GM12891 (cell line): ENCODE data around the gene HS3ST4.
"Not testable (repeated sequence)": the region's sequence is repeated elsewhere in the genome, so short reads cannot be mapped to it uniquely, and the experiment has no call there.

Experiments used
- DNase-seq: peaks from one replicate; pipeline ENCODE4 v3.0.0; 2011; ENCODE audit warnings: low spot score; ENCODE audit not compliant: insufficient read length
- FAIRE-seq: peaks from 2 replicates; lab custom pipeline; 2011; peaks lifted over from hg19 to GRCh38; lab: Jason Lieb, UNC
- PAX5 ChIP-seq: IDR thresholded peaks from 2 replicates; pipeline ENCODE4 v1.6.1; 2011; ENCODE audit warnings: low read length, moderate library complexity, mild to moderate bottlenecking; ENCODE audit not compliant: insufficient read depth, severe bottlenecking
- POLR2A ChIP-seq: IDR thresholded peaks from 2 replicates; pipeline ENCODE4 v1.6.1; 2011; ENCODE audit warnings: low read depth, low read length, control low read depth
- POLR2AphosphoS5 ChIP-seq: IDR thresholded peaks from 2 replicates; pipeline ENCODE4 v1.6.1; 2011; ENCODE audit warnings: low read depth, low read length, control low read depth
- POU2F2 ChIP-seq: IDR thresholded peaks from 2 replicates; pipeline ENCODE4 v1.6.1; 2011; ENCODE audit warnings: low read depth, mild to moderate bottlenecking, control low read depth, low read length, moderate library complexity
- SPI1 ChIP-seq: IDR thresholded peaks from 2 replicates; pipeline ENCODE4 v1.6.1; 2011; ENCODE audit warnings: low read depth, low read length, control low read depth
- TAF1 ChIP-seq: IDR thresholded peaks from 2 replicates; pipeline ENCODE4 v1.6.1; 2011; ENCODE audit warnings: low read depth, low read length, control low read depth

HS3ST4 gene

GRCh38 chr16:26019381-26020242 is 327.9 kb downstream of the HS3ST4 start:
- no peak for TF ChIP-seq POU2F2
- no peak for TF ChIP-seq PAX5
- no peak for TF ChIP-seq POLR2AphosphoS5
- no peak for TF ChIP-seq SPI1
- TF ChIP-seq POLR2A = no peak
- no peak for TF ChIP-seq TAF1
- DNase-seq (no peak), FAIRE-seq (no peak)

- DNase-seq = no peak
- no peak for TF ChIP-seq PAX5
- TF ChIP-seq POLR2A = no peak
- TF ChIP-seq TAF1 = no peak
- no peak for TF ChIP-seq SPI1
- no peak for TF ChIP-seq POU2F2
- no peak for TF ChIP-seq POLR2AphosphoS5
- FAIRE-seq = no peak
Measured at GRCh38 chr16:26026709-26027450, 335.1 kb downstream of the HS3ST4 start.

- no peak for DNase-seq
- no peak for FAIRE-seq
- TF ChIP-seq TAF1 (no peak), SPI1 (no peak), POLR2A (no peak), PAX5 (no peak), POU2F2 (no peak), POLR2AphosphoS5 (no peak)
Measured at GRCh38 chr16:26031286-26031685, 339.5 kb downstream of the HS3ST4 start.

GRCh38 chr16:26032661-26033060 is 340.9 kb downstream of the HS3ST4 start:
- DNase-seq, FAIRE-seq: not testable (repeated sequence)

GRCh38 chr16:26041952-26042668 is 350.4 kb downstream of the HS3ST4 start:
- FAIRE-seq = no peak
- no peak for TF ChIP-seq POU2F2
- DNase-seq = no peak

- TF ChIP-seq POU2F2 (no peak), PAX5 (no peak), POLR2A (no peak), POLR2AphosphoS5 (no peak), TAF1 (no peak), SPI1 (no peak)
- FAIRE-seq = no peak
- no peak for DNase-seq
Measured at GRCh38 chr16:26050472-26050871, 358.7 kb downstream of the HS3ST4 start.

DNA sequence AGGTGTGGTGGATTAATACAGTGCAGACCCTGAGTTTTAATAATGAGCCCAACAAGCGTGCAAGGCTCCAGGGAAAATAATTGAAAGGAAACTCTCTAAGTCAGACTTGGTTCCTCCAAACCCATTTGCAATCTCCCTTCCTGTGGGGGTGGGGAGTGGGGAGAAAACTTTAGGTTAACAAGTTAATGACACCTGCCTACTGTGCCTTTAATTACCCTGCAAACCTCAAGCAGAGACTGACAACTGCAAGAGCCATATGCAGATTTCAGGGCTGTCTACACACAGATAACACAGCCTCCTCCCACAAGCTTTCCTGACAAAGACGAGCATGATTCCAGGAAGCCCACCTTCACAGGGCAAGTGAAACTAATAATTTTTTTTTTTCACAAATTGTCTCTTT is 359.3 kb downstream of the HS3ST4 start:
- no peak for FAIRE-seq
- TF ChIP-seq PAX5 (no peak), POLR2AphosphoS5 (no peak), SPI1 (no peak), TAF1 (no peak), POU2F2 (no peak), POLR2A (no peak)
- DNase-seq = no peak

GRCh38 chr16:26053889-26054288 is 362.1 kb downstream of the HS3ST4 start:
- FAIRE-seq (no peak), DNase-seq (no peak)
- TF ChIP-seq SPI1 (no peak), POLR2AphosphoS5 (no peak), POU2F2 (no peak), PAX5 (no peak), POLR2A (no peak), TAF1 (no peak)

GRCh38 chr16:26058326-26058725 is 366.6 kb downstream of the HS3ST4 start:
- no peak for FAIRE-seq
- no peak for DNase-seq
- no peak for TF ChIP-seq POU2F2
- no peak for TF ChIP-seq PAX5
- TF ChIP-seq POLR2A = no peak
- no peak for TF ChIP-seq POLR2AphosphoS5
- TF ChIP-seq TAF1 = no peak
- TF ChIP-seq SPI1 = no peak
